Ishikawa (cell line): ENCODE measurements around the gene ARHGAP44.

Experiments used
- CEBPB ChIP-seq: IDR thresholded peaks from 2 replicates; pipeline ENCODE4 v1.6.1; 2012
- CREB1 ChIP-seq: IDR thresholded peaks from 2 replicates; pipeline ENCODE4 v1.6.1; 2012; ENCODE audit warnings: low read depth
- EGR1 ChIP-seq: IDR thresholded peaks from 2 replicates; pipeline ENCODE4 v1.6.1; 2012
- EP300 ChIP-seq: IDR thresholded peaks from 2 replicates; pipeline ENCODE4 v1.6.1; 2012; ENCODE audit warnings: borderline replicate concordance
- FOXM1 ChIP-seq: IDR thresholded peaks from 2 replicates; pipeline ENCODE4 v1.6.1; 2012; ENCODE audit warnings: low read depth, borderline replicate concordance
- NFIC ChIP-seq: IDR thresholded peaks from 2 replicates; pipeline ENCODE4 v1.6.1; 2012
- RAD21 ChIP-seq: IDR thresholded peaks from 2 replicates; pipeline ENCODE4 v1.6.1; 2012; ENCODE audit warnings: low read depth
- REST ChIP-seq: IDR thresholded peaks from 2 replicates; pipeline ENCODE4 v1.6.1; 2012; ENCODE audit warnings: low read depth, mild to moderate bottlenecking
- TAF1 ChIP-seq: IDR thresholded peaks from 2 replicates; pipeline ENCODE4 v1.6.1; 2012; ENCODE audit warnings: low read depth, mild to moderate bottlenecking
- TCF12 ChIP-seq: IDR thresholded peaks from 2 replicates; pipeline ENCODE4 v1.6.1; 2012; ENCODE audit warnings: low read depth
- TEAD4 ChIP-seq: IDR thresholded peaks from 2 replicates; pipeline ENCODE4 v1.6.1; 2012
- USF1 ChIP-seq: IDR thresholded peaks from 2 replicates; pipeline ENCODE4 v1.6.1; 2012
- YY1 ChIP-seq: IDR thresholded peaks from 2 replicates; pipeline ENCODE4 v1.6.1; 2012; ENCODE audit warnings: low read depth
- ZBTB7A ChIP-seq: IDR thresholded peaks from 2 replicates; pipeline ENCODE4 v1.6.1; 2012; ENCODE audit warnings: low read depth
- TF ChIP-seq, protein P1 (sequence below): IDR thresholded peaks from 2 replicates; pipeline ENCODE4 v1.6.1; 2012

Gene ARHGAP44

GRCh38 chr17:12961655-12962054, 172.4 kb downstream of the ARHGAP44 start:
- no peak for TF ChIP-seq CEBPB
- no peak for TF ChIP-seq TCF12
- no peak for TF ChIP-seq EGR1
- TF ChIP-seq RAD21: no peak
- no peak for TF ChIP-seq TEAD4
- no peak for TF ChIP-seq REST
- no peak for TF ChIP-seq FOXM1
- TF ChIP-seq ZBTB7A: no peak
- no peak for TF ChIP-seq USF1

- TF ChIP-seq REST: no peak
- TF ChIP-seq TCF12: no peak
- TF ChIP-seq RAD21: no peak
- TF ChIP-seq TEAD4: no peak
- no peak for TF ChIP-seq EGR1
- TF ChIP-seq, protein P1, sequence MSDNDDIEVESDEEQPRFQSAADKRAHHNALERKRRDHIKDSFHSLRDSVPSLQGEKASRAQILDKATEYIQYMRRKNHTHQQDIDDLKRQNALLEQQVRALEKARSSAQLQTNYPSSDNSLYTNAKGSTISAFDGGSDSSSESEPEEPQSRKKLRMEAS: no peak
- no peak for TF ChIP-seq YY1
- no peak for TF ChIP-seq USF1
Observed at GRCh38 chr17:12963505-12963904, 174.2 kb downstream of the ARHGAP44 start.

- no peak for TF ChIP-seq USF1
- TF ChIP-seq REST: no peak
- no peak for TF ChIP-seq FOXM1
- no peak for TF ChIP-seq EGR1
- TF ChIP-seq TCF12: no peak
- TF ChIP-seq EP300: no peak
Observed at GRCh38 chr17:12964162-12964561, 174.9 kb downstream of the ARHGAP44 start.

GRCh38 chr17:12964840-12965239, 175.5 kb downstream of the ARHGAP44 start:
- TF ChIP-seq TEAD4 (no peak), NFIC (no peak), YY1 (no peak)

GRCh38 chr17:12965988-12966387, 176.7 kb downstream of the ARHGAP44 start:
- TF ChIP-seq TCF12: no peak
- no peak for TF ChIP-seq EGR1
- no peak for TF ChIP-seq ZBTB7A
- TF ChIP-seq YY1: no peak
- no peak for TF ChIP-seq CREB1
- no peak for TF ChIP-seq TAF1
- no peak for TF ChIP-seq USF1
- TF ChIP-seq RAD21: no peak
